HG03159 (cell line): ENCODE data around the gene SIPA1L3.

Experiments
- ATAC-seq: cut with Tn5 transposase; IDR thresholded peaks from one replicate; pipeline ENCODE4 v1.9.1; 2021; ENCODE audit warnings: mild to moderate bottlenecking, moderate library complexity; ENCODE audit not compliant: unreplicated experiment

The SIPA1L3 gene

GRCh38 chr19:38036707-38037611, 130.0 kb downstream of the SIPA1L3 start:
- no peak for ATAC-seq

GRCh38 chr19:38039966-38040365, 133.0 kb downstream of the SIPA1L3 start:
- no peak for ATAC-seq

GRCh38 chr19:38042132-38042531, 135.1 kb downstream of the SIPA1L3 start:
- no peak for ATAC-seq

GRCh38 chr19:38043649-38044144, 136.7 kb downstream of the SIPA1L3 start:
- no peak for ATAC-seq

GRCh38 chr19:38044267-38045111, 137.5 kb downstream of the SIPA1L3 start:
- no peak for ATAC-seq

- ATAC-seq, result no peak
Observed at GRCh38 chr19:38045554-38046253, 138.7 kb downstream of the SIPA1L3 start.

- peak; percentile 33 for ATAC-seq
Observed at GRCh38 chr19:38046254-38047048, 139.4 kb downstream of the SIPA1L3 start.

- ATAC-seq, result no peak
Observed at GRCh38 chr19:38047049-38047438, 140.0 kb downstream of the SIPA1L3 start.

GRCh38 chr19:38047641-38048040, 140.6 kb downstream of the SIPA1L3 start:
- ATAC-seq, result no peak

- peak; percentile 46 for ATAC-seq
Observed at GRCh38 chr19:38049105-38049649, 142.2 kb downstream of the SIPA1L3 start.

GRCh38 chr19:38055010-38055409, 148.0 kb downstream of the SIPA1L3 start:
- ATAC-seq, result no peak

- ATAC-seq, result no peak
Observed at GRCh38 chr19:38055655-38056521, 148.9 kb downstream of the SIPA1L3 start.

- no peak for ATAC-seq
Observed at GRCh38 chr19:38056646-38057045, 149.6 kb downstream of the SIPA1L3 start.

GRCh38 chr19:38057959-38058690, 151.1 kb downstream of the SIPA1L3 start:
- ATAC-seq, result no peak

GRCh38 chr19:38059897-38060296, 152.9 kb downstream of the SIPA1L3 start:
- ATAC-seq, result no peak

GRCh38 chr19:38060331-38060730, 153.3 kb downstream of the SIPA1L3 start:
- no peak for ATAC-seq

- ATAC-seq, result no peak
Observed at GRCh38 chr19:38061294-38061693, 154.3 kb downstream of the SIPA1L3 start.
